C1 segment of cervical spinal cord (tissue), 14 donors: ENCODE results near the gene SLC6A7.

Experiments used
- DNase-seq, 14 donors: peaks; one replicate each; lab custom pipeline; 2025; lab: John Stamatoyannopoulos, UW

The SLC6A7 gene

DNA sequence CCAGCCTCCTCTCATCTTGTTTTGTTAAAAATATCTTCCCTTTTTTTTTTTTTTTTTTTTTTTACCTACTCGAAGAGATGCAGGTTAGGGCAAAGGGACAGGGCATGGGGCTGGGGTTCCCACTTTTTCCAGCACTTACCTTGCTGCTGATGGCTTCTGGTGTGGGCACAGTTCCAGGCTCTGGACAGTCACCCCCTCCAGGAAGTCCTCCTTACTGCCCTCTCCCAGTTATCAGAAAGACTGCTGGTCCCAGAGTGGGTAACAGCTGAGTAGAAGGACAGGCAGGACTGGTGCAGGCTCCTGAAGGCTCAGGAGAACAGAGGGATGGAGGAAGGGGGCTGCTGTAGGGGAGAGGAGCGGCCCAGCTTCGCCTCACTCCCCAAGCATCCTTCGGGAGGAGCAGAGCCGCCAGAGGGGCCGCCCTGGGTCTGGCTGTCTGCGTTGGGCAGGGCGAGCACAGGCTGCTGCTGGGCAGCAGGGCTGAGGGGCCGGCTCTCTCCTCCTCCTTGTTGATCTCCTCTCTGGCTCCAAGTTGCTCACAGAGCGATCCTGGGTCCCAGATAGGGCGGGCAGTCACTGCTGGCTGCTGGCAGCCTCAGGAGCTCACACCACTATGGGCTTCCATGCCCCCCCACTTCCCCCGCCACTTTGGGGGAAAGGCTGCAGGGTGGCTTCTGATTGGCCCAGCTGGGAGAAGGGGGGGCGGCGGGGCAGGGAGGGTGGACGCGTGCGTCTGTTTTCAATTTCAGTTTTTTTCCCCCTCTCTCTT lies 34.4 kb upstream of the SLC6A7 start, which contains the start of gene PDGFRB:
PDGFRB (minus strand) TSS at position 588 of the 769 bp plus-strand sequence. CDS start 18,798 bp downstream, outside the sequence.
- peak in 12 of 14 donors; percentile 22 to 76 (median 56) for DNase-seq

DNA sequence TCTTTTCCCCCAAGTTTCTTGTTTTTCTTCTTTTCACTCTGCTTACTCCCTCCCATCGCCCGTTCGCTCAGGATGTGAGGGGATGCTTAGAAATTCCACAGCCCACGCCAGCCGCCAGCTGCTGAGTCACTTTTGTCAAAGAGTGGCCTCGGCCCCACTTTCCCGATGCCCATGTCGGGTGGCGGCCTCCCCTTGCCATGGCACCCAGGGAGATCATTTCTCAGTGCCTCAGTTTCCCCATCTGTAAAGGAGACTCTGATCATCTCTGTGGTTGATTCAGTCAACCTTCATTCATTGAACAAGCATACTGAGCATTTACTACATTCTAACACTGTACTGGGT lies 33.9 kb upstream of the SLC6A7 start:
- DNase-seq: no peak

DNA sequence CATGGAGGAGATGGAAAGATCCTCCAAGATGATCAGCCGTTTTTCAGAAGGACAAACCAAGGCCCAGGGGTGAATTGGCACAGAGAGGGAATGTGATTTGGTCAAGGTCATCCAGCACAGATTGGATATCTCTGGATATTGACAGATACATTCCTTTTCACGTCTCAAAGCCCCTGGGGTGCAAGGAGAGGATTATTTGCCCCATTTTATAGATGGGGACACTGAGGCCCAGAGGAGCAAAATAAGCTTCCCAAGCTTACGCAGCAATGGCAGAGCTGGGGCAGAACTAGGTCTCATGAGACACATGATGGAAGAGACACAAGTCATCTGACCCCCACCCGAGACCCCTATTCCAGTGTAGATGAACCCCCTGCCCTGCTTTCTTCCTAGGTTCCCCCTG lies 33.3 kb upstream of the SLC6A7 start:
- DNase-seq: no peak

DNA sequence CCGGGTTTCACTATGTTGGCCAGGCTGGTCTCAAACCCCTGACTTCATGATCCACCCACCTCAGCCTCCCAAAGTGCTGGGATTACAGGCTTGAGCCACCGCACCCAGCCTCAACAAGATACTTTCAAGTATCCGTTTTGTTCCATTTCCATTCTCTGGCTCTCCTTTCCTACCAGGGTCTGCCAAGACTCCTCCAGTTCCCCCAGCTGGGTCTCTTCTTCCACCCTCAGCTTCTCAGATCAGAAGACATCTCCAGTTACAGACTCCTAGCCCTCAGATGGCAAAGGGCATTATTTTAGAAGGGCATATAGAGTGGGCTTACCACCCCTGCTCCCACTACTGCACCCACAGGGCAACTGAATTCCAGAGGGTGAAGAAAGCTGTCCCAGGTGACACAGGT lies 32.7 kb upstream of the SLC6A7 start:
- DNase-seq: no peak

DNA sequence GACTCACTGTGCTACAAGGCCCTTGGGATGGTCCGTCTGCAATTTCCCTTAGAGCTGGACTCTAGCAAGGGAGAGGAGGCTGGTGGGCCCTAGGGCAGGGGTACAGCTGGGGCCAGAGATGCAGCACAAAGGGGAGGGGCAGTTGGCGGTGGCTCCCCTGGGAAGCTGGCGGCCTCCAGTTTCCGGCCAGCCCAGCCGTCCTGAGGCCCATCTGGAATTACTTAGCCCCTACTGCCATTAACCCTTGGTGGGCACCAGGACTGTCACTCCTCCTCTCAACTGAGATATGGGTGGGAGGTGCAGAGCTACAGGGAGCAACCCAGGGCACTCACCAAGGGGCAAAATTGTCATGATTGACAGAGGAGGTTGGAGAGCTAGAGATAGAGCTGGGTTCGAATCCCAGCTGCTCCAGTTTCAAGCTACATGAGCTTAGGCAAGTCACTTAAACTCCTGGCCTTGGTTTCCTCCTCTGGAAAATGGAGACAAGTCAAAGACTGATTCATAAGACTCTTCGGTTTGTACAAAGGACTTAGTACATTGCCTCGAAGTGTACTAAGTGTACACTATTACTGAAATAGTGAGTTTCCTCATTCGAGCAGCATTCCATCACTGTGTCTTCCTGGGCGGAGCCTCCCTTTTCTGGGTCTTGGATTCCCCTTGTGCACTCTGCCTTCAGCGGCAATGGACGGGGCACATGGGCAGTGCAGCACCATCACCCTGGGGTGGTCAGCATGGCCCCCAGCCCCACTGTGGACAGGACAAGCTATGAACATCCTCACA lies 31.5 kb upstream of the SLC6A7 start:
- no peak for DNase-seq

DNA sequence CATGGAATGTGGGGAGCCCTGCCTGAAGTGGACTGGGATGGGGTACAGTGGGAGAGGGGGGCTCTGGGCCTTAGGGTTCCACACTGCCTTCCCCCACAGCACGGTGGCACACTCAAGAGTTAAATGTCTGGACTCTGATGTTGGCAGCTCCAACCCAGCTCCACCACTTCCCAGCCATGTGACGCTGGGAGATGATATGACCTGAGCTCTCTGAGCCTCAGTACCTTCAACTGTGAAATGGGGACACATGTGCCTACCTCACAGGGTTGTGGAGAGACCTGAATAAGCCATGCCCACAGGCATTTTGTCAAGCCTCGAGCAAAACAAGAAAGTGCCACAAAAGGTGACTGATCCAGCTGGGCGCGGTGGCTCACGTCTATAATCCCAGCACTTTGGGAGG lies 30.8 kb upstream of the SLC6A7 start:
- no peak for DNase-seq

DNA sequence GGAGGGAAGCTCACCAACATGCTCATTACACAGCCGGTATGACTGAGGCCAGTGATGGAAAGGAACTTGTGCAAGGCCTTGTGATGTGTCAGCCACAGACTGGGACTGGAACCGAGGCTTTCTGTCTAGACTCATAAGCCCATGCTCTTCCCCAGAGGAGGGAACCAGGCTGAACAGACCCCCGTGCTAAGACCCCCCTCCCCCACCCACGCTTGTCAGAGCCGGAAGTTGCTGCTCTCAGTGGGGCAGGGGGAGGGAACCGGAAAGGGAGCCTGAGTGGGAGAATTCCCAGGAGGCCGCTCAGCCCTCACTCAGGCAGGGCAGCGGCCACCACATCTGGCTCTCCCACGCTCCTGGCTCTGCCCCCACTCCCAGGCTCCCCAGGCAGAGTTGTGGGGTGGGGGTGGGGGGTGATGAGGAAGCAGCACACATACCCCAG lies 30.1 kb upstream of the SLC6A7 start:
- DNase-seq: no peak

DNA sequence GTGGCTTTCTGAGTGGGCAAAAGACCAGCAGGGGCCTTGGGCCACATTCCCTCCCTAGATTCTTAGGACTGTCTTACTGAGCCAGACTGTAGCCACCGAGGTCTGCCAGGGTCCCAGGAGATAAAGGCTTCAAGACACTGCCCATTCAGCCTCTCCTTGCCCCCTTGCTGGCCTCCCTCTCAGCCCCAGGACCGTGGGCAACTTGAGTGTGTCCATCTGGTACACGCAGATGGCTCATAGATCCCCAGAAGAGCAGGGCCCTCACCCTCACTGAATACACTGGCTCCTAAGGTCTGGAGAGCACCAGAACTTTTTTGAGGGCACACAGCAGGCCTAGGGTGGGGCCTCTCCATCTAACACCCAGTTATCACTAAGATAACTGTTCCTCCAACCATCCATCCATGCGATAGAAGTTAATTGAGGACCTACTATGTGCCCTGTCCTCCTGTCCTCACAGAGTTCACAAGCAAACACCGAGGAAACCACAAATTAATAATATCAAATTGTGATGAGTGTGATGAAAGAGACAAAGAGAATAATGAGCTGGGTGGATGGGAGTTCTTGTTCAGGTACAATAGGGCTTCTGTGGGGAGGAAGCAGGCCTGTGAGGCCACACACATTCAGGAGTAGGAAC lies 29.3 kb upstream of the SLC6A7 start:
- no peak for DNase-seq

DNA sequence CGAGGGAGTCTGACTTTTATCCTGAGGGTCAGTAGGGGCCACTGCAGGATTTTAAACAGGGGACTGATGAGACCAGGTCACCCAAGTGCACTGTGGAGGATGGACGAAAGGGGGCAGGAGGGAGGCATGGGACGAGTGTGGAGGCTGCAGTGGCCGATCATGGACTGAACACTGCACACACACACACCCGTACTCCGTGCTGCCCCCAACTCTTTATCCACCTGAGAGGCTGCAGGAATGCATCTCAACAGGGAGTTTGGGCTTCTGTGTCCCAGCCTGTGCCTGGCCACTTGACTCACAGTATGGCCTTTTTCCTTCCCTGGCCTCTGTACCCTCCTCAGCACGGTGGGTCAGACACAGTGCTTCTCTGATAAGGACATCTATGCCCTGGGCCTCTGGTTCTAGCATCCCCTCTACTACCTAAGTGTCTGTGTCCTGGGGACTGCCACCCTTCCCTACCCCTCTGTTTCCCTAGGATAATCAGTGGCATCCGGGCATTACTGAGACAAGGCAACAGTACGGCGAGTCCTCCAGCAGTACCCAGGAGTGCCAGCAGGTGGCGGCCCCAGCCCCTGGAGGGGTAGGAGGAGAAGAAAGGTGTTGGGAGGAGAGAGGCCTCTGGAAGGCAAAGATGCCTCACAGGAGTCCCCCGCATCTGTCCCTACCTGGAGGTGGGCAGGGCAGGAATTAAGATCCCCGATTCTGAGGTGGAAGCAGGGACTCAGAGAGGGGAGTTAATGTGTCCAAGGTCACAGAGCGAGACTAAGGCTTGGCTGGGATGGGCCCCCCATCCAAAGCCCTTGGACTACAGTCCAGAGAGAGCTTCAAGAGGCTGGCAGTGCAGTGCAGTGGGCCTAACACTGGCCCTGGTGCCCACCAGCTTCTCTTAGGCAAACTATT lies 28.4 kb upstream of the SLC6A7 start:
- peak in 11 of 14 donors; percentile 22 to 80 (median 53) for DNase-seq

DNA sequence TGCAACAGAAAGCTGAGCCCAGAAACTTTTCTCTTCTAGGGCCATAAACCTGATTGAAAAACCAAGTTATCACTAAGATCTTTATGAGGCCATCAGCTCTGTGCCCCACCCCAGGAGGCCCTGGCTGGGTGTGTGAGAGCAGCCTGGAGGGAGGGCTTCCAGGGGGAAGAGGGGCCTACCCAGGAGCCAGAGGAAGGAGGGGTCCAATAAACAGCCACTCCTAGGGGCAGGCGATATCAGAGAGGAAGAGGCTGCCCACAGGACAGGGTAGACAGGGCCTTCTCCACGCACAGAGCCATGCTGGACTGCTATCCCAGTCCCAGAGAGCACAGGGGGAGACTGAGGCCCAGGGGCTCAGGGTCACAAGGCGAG lies 27.7 kb upstream of the SLC6A7 start:
- no peak for DNase-seq

DNA sequence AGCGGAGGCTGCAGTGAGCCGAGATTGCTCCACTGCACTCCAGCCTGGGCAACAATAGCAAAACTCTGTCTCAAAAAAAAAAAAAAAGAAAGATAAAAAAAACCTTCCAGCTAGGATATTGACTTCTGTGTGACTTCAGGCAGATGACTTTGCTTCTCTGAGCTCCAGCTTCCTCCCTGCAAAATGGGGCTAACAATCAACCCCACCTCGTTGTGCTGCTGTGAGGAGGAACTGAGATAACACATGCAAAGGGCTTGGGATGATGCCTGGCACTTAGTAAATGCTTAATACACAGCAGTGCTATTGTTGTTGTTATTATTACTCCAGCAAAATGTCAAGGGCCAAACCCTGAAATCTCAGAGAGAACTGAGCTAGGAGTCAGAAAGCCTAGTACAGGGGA lies 26.8 kb upstream of the SLC6A7 start:
- DNase-seq: no peak

DNA sequence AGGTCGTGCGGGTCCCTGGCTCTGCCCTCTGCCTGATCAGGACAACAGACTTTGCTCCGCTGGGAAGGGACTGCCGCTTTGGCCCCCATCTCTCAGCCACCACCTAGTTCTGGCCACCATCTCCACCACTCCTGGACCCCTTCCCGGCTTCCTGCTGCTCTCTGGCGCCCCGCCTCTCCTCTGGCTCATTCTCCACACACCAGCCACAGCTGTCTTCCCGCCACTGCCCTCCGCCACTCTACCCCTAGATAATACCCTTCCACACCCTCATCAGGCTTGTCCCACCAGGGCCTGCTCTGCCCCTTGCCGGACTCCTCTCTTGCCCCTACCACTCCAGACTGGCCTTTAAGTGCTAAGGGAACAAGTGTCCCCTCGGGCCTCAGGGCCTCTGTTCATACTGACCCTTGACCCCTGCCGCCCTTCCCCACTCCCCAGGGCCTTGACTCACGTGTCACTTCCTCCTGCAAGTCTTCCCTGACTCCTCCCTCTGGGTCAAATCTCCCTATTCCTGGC lies 26.3 kb upstream of the SLC6A7 start:
- peak in 1 of 14 donors; percentile 8 for DNase-seq

DNA sequence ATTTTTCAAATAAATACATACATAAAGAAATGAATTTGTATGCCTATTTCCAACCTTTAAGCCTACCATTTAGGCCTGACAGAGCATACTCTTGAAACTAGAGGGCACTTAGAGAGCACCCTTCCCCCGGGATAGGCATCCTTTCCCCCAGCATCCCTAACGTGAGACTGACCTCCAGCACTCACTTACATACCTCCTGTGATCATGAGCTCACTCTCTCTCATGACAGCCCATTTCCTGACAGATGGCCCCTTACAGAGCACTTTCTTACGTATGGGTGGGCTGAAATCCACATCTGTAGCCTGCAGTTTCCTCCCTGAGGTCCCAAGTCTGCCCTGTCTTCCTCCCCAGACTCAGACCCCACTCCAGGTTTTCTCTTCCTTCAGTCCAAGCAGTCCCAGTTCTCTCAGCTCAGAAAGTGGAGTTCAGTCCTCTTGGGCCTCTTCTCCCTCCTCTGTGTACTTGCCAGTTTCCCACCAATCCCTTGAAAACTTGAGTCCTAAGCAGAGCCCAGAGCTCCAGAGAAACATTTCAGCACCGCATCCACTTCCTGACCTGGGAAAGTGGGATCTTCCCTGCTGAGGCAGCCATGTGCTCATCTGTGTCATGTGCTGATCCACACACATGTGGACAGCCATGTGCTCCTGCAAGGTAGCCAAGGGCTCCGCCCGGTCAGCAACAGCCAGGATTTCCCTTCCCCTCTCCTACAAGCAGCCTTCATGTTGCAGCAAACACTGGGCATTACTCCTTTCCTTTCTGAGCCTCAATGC lies 25.5 kb upstream of the SLC6A7 start:
- DNase-seq: no peak

DNA sequence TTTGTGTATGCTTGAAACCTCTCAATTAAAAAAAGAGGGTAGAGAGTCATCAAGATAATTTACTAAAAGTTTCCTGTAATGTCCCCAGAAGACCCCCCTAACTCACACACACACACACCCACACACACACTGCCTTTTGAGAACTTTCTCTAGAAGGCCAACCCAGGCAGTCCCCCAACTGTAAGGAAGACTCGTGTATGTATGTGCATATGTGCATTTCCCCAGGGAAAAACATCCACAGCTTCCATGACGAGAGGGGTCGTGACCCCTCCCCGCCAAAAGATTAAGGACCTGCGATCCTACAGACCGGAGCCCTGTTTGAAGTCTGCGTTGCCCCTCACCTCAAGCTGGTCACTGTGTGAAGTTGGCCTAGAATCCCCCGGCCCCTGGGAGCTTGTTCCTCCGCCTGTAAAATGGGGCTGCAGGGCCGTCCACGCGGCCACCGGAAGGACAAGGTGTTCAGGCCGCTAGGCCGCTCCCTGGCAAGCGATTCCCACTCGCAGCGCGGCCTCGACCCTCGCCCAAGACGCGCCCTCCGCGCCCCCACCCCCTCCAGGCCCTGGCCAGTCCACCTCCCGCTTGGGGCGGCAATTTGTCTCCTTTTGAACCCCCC lies 23.7 kb upstream of the SLC6A7 start:
- DNase-seq: no peak

DNA sequence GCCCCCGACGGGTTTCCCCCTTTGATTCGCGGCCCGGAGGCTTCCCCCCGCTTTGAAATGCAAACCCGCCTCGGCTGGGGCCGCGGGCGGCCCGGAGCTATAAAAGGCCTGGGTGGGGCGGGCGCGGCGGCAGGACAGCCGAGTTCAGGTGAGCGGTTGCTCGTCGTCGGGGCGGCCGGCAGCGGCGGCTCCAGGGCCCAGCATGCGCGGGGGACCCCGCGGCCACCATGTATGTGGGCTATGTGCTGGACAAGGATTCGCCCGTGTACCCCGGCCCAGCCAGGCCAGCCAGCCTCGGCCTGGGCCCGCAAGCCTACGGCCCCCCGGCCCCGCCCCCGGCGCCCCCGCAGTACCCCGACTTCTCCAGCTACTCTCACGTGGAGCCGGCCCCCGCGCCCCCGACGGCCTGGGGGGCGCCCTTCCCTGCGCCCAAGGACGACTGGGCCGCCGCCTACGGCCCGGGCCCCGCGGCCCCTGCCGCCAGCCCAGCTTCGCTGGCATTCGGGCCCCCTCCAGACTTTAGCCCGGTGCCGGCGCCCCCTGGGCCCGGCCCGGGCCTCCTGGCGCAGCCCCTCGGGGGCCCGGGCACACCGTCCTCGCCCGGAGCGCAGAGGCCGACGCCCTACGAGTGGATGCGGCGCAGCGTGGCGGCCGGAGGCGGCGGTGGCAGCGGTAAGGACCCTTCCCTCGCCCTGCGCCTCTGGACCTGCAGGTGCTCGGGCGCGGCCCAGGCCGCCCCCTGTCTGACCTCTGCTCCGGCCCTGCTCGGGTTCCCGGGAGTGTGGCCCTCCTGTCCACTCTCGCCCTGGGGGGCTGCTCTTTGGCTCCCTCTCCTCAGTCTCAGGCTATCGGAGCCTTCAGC lies 23.0 kb upstream of the SLC6A7 start, which contains the start of gene CDX1:
CDX1 (plus strand) TSS at position 129 of the 862 bp plus-strand sequence; CDS start at position 228, 99 bp downstream.
- DNase-seq: no peak

DNA sequence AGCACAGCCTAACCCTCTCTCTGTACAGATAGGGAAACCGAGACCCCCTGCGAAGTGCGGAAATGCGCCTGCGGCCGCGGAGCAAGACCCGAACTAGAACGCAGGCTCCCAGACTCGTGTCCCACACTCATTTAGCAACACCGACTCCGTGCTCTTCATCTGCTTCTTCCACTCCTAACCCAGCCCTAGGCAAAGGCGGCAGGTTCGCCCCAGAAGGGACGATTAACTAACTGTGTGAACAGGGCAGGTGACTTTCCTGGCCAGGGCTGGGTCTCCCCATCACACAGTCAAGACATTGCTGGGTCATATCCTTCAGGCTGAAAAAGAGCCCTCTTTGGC lies 22.4 kb upstream of the SLC6A7 start:
- no peak for DNase-seq

DNA sequence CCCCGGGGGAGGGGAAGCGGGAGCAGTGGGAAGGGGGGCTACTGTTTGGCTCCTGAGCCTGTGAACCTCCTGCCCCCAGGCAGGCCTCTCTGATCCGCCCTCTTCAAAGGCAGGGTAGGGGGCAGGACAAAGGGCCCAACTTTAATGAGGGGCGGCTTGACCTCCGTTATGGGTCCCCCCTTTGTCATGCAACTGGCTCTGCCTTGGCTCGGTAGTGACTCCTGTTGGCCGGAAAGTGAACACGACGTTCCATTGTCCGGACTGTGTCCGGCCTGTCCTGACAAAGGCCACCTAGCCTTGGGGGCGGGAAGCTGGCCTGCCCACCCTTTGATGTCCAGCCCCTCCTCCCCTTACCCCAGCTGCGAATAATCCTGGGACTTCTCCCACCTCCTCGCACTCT lies 22.0 kb upstream of the SLC6A7 start:
- DNase-seq: no peak

DNA sequence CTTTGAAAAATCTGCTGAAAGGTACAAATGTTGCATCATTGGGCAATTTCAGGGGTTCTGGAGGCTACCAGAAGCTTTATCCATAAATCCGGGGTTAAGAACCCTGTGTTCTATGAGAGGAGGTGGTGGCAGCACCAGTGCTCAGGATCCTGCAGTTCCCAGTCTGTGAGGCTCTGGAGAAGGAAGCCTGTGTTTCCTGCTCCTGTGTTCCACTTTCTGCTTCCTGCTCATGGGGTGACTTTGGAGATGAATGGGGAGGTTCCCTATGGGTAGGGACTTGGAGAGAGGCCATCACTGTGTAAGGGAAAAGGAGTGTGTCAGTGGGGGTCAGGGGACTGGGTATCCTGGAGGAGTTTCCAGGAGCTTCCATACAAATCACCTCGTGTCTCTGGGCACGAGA lies 21.0 kb upstream of the SLC6A7 start:
- peak in 1 of 14 donors; percentile 27 for DNase-seq

DNA sequence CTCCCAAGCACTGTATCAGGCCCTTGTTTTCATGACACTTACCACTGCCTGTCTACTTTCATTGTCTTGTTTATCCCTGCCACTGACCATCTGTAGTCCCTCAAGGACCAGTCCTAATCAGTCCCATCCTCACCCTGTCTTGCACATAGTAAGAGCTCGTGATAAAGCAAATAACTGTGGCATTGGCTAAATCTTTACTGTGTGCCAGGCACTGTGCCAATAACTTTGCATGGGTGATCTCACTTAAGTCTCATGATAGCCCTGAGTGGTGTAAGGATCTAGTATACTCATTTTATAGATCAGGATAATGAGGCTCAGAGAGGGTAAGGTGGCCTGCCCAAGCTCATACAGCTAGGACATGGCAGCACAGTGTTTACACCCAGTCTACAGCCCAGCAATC lies 17.7 kb upstream of the SLC6A7 start:
- no peak for DNase-seq
